Pons (tissue), 1 donor: Measurements from ENCODE around the gene ZFPL1.
A peak's percentile ranks its signal among the peaks of the same experiment; 100 is the strongest.

Source experiments
- DNase-seq: peaks from one replicate; pipeline ENCODE4 v3.0.0-alpha.2; 2016; ENCODE audit warnings: low spot score

Gene ZFPL1

GRCh38 chr11:65130631-65131416 lies 46.8 kb downstream of the ZFPL1 start:
- DNase-seq = no peak

GRCh38 chr11:65131417-65131776 lies 47.4 kb downstream of the ZFPL1 start:
- DNase-seq = no peak

GRCh38 chr11:65131895-65132237 lies 47.8 kb downstream of the ZFPL1 start:
- DNase-seq = no peak

- DNase-seq = no peak
Observed at GRCh38 chr11:65132238-65132987, 48.4 kb downstream of the ZFPL1 start.

- no peak for DNase-seq
Observed at GRCh38 chr11:65132988-65133700, 49.1 kb downstream of the ZFPL1 start.

GRCh38 chr11:65133724-65134123 lies 49.7 kb downstream of the ZFPL1 start:
- no peak for DNase-seq

GRCh38 chr11:65134240-65134951 lies 50.4 kb downstream of the ZFPL1 start, which contains the start of gene SYVN1:
TSS of gene SYVN1 (minus strand) at chr11:65134519. CDS start at chr11:65133601, 918 bp downstream.
- DNase-seq = peak; percentile 92

GRCh38 chr11:65134952-65135632 lies 51.1 kb downstream of the ZFPL1 start:
- peak; percentile 95 for DNase-seq

- no peak for DNase-seq
Observed at GRCh38 chr11:65135633-65136145, 51.7 kb downstream of the ZFPL1 start.

- no peak for DNase-seq
Observed at GRCh38 chr11:65136515-65137096, 52.6 kb downstream of the ZFPL1 start.
